Loucy (cell line): ENCODE data around the gene TAF3.

Source experiments
- H2AFZ ChIP-seq: fragments of 200-600 bp; sonication (generic); 2 replicates; pipeline ENCODE4 v1.6.0; 2016; ENCODE audit warnings: antibody characterized with exemption, mild to moderate bottlenecking, low read length, moderate library complexity
- H3F3A ChIP-seq: fragments of 200-600 bp; 2 replicates; pipeline ENCODE4 v1.6.0; 2016; ENCODE audit warnings: antibody characterized with exemption, low read depth, mild to moderate bottlenecking
- H3K27me3 ChIP-seq: fragments of 200-600 bp; sonication (generic); 2 replicates; pipeline ENCODE4 v1.6.1; 2014; ENCODE audit warnings: low read length, mild to moderate bottlenecking; ENCODE audit not compliant: insufficient read depth, poor library complexity, severe bottlenecking
- H3K36me3 ChIP-seq: fragments of 200-600 bp; sonication (generic); 2 replicates; pipeline ENCODE4 v1.6.1; 2016; ENCODE audit warnings: low read length; ENCODE audit not compliant: insufficient read depth
- H3K4me1 ChIP-seq: fragments of 200-600 bp; sonication (generic); 2 replicates; pipeline ENCODE4 v1.5.1; 2014; ENCODE audit warnings: low read length, mild to moderate bottlenecking; ENCODE audit not compliant: insufficient read depth, poor library complexity, severe bottlenecking
- H3K4me2 ChIP-seq: fragments of 200-600 bp; sonication (generic); 2 replicates; pipeline ENCODE4 v1.6.0; 2014; ENCODE audit warnings: antibody characterized with exemption, low read length, low read depth, mild to moderate bottlenecking; ENCODE audit not compliant: poor library complexity, severe bottlenecking
- H3K4me3 ChIP-seq: fragments of 200-600 bp; sonication (generic); 2 replicates; pipeline ENCODE4 v1.5.1; 2014; ENCODE audit warnings: low read length, mild to moderate bottlenecking, mixed read lengths; ENCODE audit not compliant: poor library complexity, severe bottlenecking
- H3K79me2 ChIP-seq: fragments of 200-600 bp; sonication (generic); 2 replicates; pipeline ENCODE4 v1.6.1; 2014; ENCODE audit warnings: low read length; ENCODE audit not compliant: insufficient read depth
- H3K9ac ChIP-seq: fragments of 200-600 bp; sonication (generic); 2 replicates; pipeline ENCODE4 v1.6.0; 2014; ENCODE audit warnings: mild to moderate bottlenecking, low read depth, low read length, moderate library complexity; ENCODE audit not compliant: poor library complexity, severe bottlenecking
- H3K9me2 ChIP-seq: fragments of 200-600 bp; sonication (generic); replicated peaks from 2 replicates; pipeline ENCODE4 v1.6.1; 2016; ENCODE audit warnings: low read depth, low read length, mixed read lengths
- H3K9me3 ChIP-seq: fragments of 200-600 bp; sonication (generic); 2 replicates; pipeline ENCODE4 v1.6.1; 2014; ENCODE audit warnings: mild to moderate bottlenecking, antibody characterized with exemption, low read length, low read depth; ENCODE audit not compliant: insufficient read depth
- H4K20me1 ChIP-seq: fragments of 200-600 bp; sonication (generic); 2 replicates; pipeline ENCODE4 v1.6.0; 2014; ENCODE audit warnings: antibody characterized with exemption, low read length, mild to moderate bottlenecking; ENCODE audit not compliant: insufficient read depth, poor library complexity, severe bottlenecking
- EZH2phosphoT487 ChIP-seq: fragments of 200-600 bp; IDR thresholded peaks from 2 replicates; pipeline ENCODE4 v1.6.1; 2018; ENCODE audit warnings: antibody characterized with exemption, mild to moderate bottlenecking, moderate library complexity, borderline replicate concordance
- TF ChIP-seq, protein P1 (sequence below): fragments of 200-600 bp; sonication (generic); conservative IDR thresholded peaks from 2 replicates; pipeline ENCODE4 v1.5.1; 2014; ENCODE audit warnings: mild to moderate bottlenecking, antibody characterized with exemption, low read length

TAF3 gene

DNA sequence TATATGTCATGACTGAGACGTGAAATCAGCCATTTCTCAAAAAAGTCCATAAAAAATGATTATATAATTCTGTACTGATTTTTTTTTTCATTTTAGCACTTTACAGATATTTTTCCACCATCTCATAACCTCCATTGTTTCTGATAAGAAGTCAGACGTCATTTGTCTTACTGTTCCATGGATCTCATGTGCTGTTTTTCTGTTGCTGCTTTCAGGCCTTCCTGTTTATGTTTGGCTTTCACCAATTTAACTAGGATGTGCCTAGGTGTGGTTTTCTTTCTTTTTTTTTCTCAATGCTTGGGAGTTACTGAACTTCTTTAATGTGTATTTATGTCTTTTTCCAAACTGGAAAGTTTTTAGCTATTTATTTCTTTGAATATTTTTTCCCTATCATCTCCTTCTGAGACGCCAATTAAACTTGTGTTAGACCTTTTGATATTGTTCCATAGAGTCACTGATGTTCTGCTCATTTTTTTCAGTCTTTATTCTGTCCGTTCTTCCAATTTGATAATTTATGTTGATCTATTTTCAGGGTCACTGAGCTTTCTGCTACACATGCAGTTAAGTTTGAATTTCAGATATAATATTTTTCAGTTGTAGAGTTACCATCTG is 43.3 kb downstream of the TAF3 start:
- H3K9me3 ChIP-seq, result peaks cover 17% of the 10 kb centered on the region
- H2AFZ ChIP-seq, result no peak overlapping the region
- no peaks in the 10 kb centered on the region for H4K20me1 ChIP-seq
- no peak overlapping the region for H3K4me3 ChIP-seq
- H3K9me2 ChIP-seq, result no peaks in the 10 kb centered on the region
- H3K4me1 ChIP-seq, result no peaks in the 10 kb centered on the region
- peaks cover 11% of the 10 kb centered on the region; the same call in 1 of the 2 replicates for H3K36me3 ChIP-seq
- peaks cover 23% of the 10 kb centered on the region for H3K79me2 ChIP-seq
- no peaks in the 10 kb centered on the region for H3F3A ChIP-seq
- no peaks in the 10 kb centered on the region for H3K27me3 ChIP-seq
- TF ChIP-seq EZH2phosphoT487, result no peak
- H3K9ac ChIP-seq, result no peak overlapping the region
- H3K4me2 ChIP-seq, result no peak overlapping the region

DNA sequence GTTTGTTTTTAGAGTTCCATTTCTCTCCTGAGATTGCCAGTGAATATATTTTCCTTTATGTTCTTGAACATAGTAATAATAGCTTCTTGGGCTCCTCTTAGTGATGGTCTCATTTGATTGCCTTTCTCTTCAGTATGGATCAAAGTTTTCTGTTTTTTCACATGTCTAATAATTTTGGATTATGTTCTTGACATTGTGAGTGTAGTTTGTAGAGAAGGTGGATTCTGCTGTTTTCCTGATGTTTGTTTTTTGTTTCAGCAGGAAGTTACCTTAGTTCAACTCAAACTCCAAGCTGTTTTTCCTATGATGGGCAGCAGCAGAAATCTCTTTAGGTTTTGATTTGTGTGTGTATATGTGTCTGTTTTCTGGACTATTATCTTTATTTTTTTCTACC is 43.8 kb downstream of the TAF3 start:
- H3K36me3 ChIP-seq, result peaks cover 11% of the 10 kb centered on the region; the same call in 1 of the 2 replicates
- H3K4me2 ChIP-seq, result no peak overlapping the region
- no peaks in the 10 kb centered on the region for H3K27me3 ChIP-seq
- H3F3A ChIP-seq, result no peaks in the 10 kb centered on the region
- H3K79me2 ChIP-seq, result peaks cover 23% of the 10 kb centered on the region
- H4K20me1 ChIP-seq, result no peaks in the 10 kb centered on the region
- H2AFZ ChIP-seq, result no peak overlapping the region
- no peaks in the 10 kb centered on the region for H3K4me1 ChIP-seq
- H3K9me2 ChIP-seq, result no peaks in the 10 kb centered on the region
- no peak overlapping the region for H3K4me3 ChIP-seq
- H3K9ac ChIP-seq, result no peak overlapping the region
- TF ChIP-seq, protein P1, sequence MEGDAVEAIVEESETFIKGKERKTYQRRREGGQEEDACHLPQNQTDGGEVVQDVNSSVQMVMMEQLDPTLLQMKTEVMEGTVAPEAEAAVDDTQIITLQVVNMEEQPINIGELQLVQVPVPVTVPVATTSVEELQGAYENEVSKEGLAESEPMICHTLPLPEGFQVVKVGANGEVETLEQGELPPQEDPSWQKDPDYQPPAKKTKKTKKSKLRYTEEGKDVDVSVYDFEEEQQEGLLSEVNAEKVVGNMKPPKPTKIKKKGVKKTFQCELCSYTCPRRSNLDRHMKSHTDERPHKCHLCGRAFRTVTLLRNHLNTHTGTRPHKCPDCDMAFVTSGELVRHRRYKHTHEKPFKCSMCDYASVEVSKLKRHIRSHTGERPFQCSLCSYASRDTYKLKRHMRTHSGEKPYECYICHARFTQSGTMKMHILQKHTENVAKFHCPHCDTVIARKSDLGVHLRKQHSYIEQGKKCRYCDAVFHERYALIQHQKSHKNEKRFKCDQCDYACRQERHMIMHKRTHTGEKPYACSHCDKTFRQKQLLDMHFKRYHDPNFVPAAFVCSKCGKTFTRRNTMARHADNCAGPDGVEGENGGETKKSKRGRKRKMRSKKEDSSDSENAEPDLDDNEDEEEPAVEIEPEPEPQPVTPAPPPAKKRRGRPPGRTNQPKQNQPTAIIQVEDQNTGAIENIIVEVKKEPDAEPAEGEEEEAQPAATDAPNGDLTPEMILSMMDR, result no peak
- no peak for TF ChIP-seq EZH2phosphoT487
- peaks cover 17% of the 10 kb centered on the region for H3K9me3 ChIP-seq

DNA sequence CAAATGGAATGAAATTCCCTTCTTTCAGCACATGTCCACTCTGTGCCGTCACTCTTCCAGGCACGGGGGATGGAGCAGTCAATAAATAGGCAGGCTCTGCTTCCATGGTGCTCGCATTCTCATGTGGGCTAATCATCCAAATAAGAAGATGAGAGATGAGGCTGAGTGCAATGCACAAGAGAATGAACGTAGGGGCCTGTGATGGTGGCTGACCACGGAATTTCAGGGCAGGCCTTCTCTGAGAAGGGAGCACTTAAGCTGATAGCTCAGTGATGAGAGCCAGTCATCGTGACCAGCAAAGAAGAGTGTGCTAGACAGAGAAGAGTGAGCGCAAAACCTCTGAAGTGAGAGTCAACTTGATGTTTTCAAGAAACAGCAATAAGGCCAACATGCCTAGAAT is 47.9 kb downstream of the TAF3 start:
- Histone ChIP-seq H3F3A (no peaks in the 10 kb centered on the region), H4K20me1 (no peaks in the 10 kb centered on the region), H3K27me3 (no peaks in the 10 kb centered on the region)

More for the DNA sequence above, 47.9 kb downstream of the TAF3 start:
- Histone ChIP-seq H3K9ac (no peak overlapping the region), H3K79me2 (peaks cover 27% of the 10 kb centered on the region), H2AFZ (no peak overlapping the region), H3K9me2 (no peaks in the 10 kb centered on the region), H3K4me2 (no peak overlapping the region), H3K9me3 (peaks cover 17% of the 10 kb centered on the region), H3K4me1 (no peaks in the 10 kb centered on the region), H3K36me3 (peaks cover 11% of the 10 kb centered on the region; the same call in 1 of the 2 replicates), H3K4me3 (no peak overlapping the region)
- no peak for TF ChIP-seq EZH2phosphoT487
- TF ChIP-seq, protein P1, result no peak
